ENCODE measurements around the gene PLEKHD1.

DNA sequence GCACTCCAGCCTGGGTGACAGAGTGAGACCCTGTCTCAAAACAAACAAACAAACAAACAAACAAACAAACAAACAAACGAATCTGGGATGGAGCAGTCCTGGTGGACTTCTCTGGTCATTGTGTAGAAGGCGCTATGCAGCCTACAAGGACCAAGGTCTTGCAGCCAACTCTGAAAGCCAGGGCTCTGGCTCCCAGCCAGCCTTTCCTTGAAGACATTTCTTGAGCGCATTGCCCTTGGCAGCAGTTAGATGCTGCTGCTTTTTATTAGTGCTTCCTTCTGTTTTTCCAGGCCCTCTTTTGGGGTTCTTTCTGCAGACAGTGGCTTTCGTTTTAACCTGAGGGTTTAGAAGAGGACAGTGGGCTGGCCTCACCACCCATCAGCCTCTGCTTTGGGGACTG, 70.0 kb downstream of the PLEKHD1 start:
- TF ChIP-seq, protein P1, sequence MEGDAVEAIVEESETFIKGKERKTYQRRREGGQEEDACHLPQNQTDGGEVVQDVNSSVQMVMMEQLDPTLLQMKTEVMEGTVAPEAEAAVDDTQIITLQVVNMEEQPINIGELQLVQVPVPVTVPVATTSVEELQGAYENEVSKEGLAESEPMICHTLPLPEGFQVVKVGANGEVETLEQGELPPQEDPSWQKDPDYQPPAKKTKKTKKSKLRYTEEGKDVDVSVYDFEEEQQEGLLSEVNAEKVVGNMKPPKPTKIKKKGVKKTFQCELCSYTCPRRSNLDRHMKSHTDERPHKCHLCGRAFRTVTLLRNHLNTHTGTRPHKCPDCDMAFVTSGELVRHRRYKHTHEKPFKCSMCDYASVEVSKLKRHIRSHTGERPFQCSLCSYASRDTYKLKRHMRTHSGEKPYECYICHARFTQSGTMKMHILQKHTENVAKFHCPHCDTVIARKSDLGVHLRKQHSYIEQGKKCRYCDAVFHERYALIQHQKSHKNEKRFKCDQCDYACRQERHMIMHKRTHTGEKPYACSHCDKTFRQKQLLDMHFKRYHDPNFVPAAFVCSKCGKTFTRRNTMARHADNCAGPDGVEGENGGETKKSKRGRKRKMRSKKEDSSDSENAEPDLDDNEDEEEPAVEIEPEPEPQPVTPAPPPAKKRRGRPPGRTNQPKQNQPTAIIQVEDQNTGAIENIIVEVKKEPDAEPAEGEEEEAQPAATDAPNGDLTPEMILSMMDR (IDR thresholded peaks at IDR 0.05 in 4 of 5, conservative IDR thresholded peaks at IDR 0.05 in 1 of 5) = no peak
- no peak for TF ChIP-seq POLR2A (IDR thresholded peaks at IDR 0.05)

Data from gastrocnemius medialis (tissue), 4 donors.